KG1 (cell line): ENCODE measurements around the gene OTOS.

Source experiments
- DNase-seq: peaks from one replicate; lab custom pipeline; 2025; lab: John Stamatoyannopoulos, UW

OTOS gene

GRCh38 chr2:240121190-240121589, 19.3 kb downstream of the OTOS start:
- no peak for DNase-seq

GRCh38 chr2:240114233-240114632, 26.2 kb downstream of the OTOS start:
- no peak for DNase-seq

GRCh38 chr2:240112914-240113690, 27.4 kb downstream of the OTOS start:
- DNase-seq, result no peak

- DNase-seq, result no peak
Observed at GRCh38 chr2:240111253-240111652, 29.2 kb downstream of the OTOS start.

DNA sequence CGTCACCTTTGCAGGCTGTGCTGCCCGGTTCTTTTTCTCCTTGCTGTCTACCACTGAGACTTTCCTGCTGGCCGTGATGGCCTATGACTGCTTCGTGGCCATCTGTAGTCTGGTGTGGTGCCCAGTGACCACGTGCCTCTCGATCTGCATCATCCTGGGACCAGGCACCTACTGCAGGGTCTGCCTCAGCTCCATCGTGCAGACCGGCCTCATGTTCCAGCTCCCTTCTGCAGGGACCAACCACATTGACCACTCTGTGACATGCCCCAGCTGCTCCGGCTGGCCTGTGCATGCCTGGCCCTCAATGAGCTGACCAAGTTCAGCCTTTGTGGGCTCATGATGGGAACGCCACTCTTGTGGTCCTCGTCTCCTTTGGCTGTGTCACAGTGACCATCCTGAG, 31.1 kb downstream of the OTOS start:
- DNase-seq, result no peak

- DNase-seq, result no peak
Observed at GRCh38 chr2:240107477-240107796, 33.0 kb downstream of the OTOS start.

GRCh38 chr2:240106765-240107476, 33.5 kb downstream of the OTOS start:
- DNase-seq, result no peak

DNA sequence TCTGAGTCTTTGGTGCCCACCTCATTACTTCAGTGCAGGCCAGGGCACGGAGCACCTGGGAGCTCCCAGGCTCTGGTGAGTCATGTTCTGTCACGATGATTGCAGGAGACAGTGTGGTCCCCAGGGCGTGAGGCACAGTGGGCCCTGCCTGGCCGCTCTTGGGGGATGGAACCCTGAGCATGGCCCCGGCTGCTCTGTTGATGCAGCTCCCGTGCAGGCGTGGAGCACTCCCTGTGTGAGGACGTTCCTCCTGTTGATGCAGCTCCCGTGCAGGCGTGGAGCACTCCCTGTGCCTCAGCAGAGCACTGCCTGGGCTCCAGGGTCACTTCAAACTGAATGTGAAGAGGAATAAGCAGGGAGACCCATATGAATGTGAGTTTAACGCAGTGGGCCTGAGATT, 34.5 kb downstream of the OTOS start:
- DNase-seq, result no peak

DNA sequence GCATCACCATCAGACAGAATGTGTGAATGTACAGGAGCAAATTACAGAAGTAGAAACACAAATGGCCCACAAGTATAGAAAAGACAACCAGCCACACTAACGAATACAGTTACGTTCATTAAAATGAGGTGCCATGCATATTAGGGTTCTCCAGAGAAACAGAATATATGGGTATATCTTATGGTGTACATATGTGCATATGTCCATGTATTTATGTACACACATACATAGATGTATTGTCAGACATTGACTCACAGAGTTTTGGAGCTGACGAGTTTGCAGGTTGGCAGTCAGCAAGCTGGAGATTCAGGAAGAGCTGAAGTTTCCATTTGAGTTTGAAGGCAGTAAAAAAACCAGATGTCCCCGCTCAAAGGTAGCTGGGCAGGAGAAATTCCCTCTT, 37.3 kb downstream of the OTOS start:
- DNase-seq, result no peak

DNA sequence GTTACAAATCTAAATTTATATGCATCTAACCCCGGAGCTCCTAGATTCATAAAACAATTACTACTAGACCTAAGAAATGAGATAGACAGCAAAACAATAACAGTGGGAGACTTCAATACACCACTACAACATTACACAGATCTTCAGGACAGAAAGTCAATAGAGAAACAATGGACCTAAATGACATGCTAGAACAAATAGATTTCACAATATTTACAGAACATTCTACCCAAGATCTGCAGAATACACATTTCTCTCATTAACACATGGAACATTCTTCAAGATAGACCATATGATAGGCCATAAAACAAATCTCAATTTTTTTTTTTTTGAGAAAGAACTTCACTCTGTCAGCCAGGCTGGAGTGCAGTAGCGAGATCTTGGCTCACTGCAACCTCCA, 42.1 kb downstream of the OTOS start:
- DNase-seq, result no peak

DNA sequence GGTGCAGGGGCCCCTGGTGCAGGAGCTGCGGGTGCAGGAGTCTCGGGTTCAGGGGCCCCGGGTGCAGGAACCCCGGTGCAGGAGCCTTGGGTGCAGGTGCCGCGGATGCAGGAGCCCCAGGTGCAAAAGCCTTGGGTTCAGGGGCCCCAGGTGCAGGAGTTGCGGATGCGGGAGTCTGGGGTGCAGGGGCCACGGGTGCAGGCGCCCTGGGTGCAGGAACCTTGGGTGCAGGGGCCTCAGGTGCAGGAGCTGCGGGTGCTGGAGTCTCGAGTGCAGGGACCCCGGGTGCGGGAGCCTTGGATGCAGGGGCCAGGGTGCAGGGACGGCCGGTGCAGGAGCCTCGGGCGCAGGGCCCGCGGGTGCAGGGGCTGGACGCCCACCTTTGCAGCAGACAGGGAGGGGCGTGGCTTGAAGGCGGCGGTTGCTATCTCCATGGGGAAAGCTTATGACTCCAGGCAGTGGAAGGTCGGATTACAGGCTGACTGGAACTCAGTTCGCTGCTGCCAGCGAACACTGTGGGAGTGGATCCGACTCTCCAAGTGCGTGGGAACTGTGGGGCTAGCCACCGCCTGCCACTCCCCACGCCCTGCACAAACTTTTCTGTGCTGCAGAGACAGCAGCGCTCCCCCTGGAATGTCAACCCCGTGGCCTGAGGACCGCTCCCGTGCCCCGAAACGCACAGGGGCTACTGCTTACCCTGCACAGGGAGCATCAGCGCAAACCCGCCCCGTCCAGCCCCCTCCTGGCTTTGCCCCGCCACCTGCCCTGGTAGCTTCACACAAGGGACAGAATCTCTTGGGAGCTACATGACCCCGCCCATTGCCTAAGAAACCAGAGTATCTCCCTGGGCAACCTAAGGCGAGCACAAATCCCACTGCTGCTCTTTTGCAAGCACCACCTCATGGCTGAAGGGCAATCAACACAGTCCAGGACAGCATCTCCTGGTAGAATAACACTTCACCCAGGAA, 44.6 kb downstream of the OTOS start:
- DNase-seq, result no peak

DNA sequence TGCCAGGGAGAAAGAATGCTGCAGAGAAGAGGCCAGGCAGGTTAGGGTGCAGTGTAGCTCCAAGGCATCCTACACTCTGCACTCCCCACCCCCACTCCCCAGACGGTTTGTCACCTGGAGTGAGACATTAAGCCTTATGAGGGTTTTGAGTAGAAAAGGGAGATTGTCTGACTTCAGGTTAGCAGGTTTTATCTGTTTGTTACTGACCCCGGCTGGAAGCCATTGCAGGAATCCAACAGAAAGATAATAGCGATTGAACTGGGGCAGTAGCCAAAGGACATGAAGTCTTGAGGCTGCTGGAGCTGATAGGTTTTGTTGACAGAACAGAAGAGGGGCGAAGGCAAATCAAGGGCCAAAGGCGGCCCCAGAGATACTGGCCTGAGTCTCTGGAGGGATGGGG, 51.2 kb downstream of the OTOS start:
- no peak for DNase-seq
